ENCODE results near the gene ANO8. TPM values are rescaled to one million over a fixed set of nuclear protein-coding genes. Genes with fewer than 3 reads are reported as not detected.

The ANO8 gene, protein sequence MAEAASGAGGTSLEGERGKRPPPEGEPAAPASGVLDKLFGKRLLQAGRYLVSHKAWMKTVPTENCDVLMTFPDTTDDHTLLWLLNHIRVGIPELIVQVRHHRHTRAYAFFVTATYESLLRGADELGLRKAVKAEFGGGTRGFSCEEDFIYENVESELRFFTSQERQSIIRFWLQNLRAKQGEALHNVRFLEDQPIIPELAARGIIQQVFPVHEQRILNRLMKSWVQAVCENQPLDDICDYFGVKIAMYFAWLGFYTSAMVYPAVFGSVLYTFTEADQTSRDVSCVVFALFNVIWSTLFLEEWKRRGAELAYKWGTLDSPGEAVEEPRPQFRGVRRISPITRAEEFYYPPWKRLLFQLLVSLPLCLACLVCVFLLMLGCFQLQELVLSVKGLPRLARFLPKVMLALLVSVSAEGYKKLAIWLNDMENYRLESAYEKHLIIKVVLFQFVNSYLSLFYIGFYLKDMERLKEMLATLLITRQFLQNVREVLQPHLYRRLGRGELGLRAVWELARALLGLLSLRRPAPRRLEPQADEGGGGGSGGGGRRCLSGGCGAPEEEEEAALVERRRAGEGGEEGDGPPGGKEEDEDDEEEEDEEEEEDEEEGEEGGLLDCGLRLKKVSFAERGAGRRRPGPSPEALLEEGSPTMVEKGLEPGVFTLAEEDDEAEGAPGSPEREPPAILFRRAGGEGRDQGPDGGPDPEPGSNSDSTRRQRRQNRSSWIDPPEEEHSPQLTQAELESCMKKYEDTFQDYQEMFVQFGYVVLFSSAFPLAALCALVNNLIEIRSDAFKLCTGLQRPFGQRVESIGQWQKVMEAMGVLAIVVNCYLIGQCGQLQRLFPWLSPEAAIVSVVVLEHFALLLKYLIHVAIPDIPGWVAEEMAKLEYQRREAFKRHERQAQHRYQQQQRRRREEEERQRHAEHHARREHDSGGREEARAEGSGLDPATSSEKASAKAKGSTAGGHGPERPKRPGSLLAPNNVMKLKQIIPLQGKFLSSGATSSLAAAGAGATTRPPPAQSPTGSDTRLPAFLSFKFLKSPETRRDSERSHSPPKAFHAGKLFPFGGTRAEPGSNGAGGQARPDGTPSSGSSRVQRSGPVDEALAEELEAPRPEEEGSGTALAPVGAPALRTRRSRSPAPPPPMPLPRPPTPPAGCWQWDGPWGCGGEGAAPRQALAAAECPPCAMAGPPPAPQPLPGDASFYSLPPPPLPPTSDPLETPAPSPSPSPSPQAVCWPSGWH
- 5.0 and 7.8 TPM in 2 replicates for polyA plus RNA-seq (2012; rRNA removed)
- 2.6 and 4.2 TPM in 2 replicates for polyA plus RNA-seq (2012; cell fraction: cytosol; rRNA removed)
- 21.4 and 31.6 TPM in 2 replicates for polyA plus RNA-seq (2012; cell fraction: nucleus; rRNA removed)

GRCh38 chr19:17334414-17335409 lies at the start of gene ANO8:
ANO8 (minus strand) TSS chr19:17334855; CDS start chr19:17334670, 185 bp downstream.
- H3K27ac ChIP-seq (ENCODE audit: low read depth in 2 of 2, low read length in 1 of 2): peak within 1 kb of the TSS; percentile 48 to 87
- CTCF ChIA-PET: interaction anchor here (1.3 to 1.9 kb wide), 2 partner anchors 10 to 52 kb away, joined by 3 to 8 read pairs; no protein-coding TSS in a partner anchor

More at GRCh38 chr19:17334414-17335409, at the start of gene ANO8:
- Histone ChIP-seq H3K79me2 (ENCODE audit: insufficient read depth) (peaks cover 8% of the 10 kb centered on the region; the same call in 1 of the 2 replicates), H2AFZ (ENCODE audit: low read depth) (peak within 1 kb of the TSS; percentile 95), H3K4me2 (peak within 1 kb of the TSS; percentile 96), H3K27me3 (ENCODE audit: insufficient read depth) (no peaks in the 10 kb centered on the region), H3K9me2 (no peaks in the 10 kb centered on the region), H3K4me3 (ENCODE audit: low read depth in 2 of 2, low read length in 1 of 2) (peak within 1 kb of the TSS; percentile 83 to 92), H3K9ac (peak within 1 kb of the TSS; percentile 71), H3K36me3 (replicated peaks in 1 of 2; ENCODE audit: control insufficient read depth in 1 of 2, insufficient read depth in 2 of 2, low read length in 1 of 2) (peaks cover 0 to 2% of the 10 kb centered on the region in 2 experiments), H3K9me3 (no peaks in the 10 kb centered on the region), H3K4me1 (ENCODE audit: control insufficient read depth in 1 of 2, insufficient read depth in 2 of 2, low read depth in 1 of 2, low read length in 1 of 2) (peaks cover 0 to 24% of the 10 kb centered on the region in 2 experiments; a peak in 1 of 4 replicates), H3F3A (replicated peaks; ENCODE audit: insufficient read depth) (peaks cover 8% of the 10 kb centered on the region), H4K20me1 (ENCODE audit: insufficient read depth) (no peaks in the 10 kb centered on the region)
- 3% methylated on average over 32 of the region's 86 CpGs for WGBS (ENCODE audit: low lambda C conversion rate)
- TF ChIP-seq, protein P1, sequence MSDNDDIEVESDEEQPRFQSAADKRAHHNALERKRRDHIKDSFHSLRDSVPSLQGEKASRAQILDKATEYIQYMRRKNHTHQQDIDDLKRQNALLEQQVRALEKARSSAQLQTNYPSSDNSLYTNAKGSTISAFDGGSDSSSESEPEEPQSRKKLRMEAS (IDR thresholded peaks at IDR 0.05; ENCODE audit: low read depth): peak; percentile 57; the same call in 1 of the 2 replicates
- TF ChIP-seq, protein P2, sequence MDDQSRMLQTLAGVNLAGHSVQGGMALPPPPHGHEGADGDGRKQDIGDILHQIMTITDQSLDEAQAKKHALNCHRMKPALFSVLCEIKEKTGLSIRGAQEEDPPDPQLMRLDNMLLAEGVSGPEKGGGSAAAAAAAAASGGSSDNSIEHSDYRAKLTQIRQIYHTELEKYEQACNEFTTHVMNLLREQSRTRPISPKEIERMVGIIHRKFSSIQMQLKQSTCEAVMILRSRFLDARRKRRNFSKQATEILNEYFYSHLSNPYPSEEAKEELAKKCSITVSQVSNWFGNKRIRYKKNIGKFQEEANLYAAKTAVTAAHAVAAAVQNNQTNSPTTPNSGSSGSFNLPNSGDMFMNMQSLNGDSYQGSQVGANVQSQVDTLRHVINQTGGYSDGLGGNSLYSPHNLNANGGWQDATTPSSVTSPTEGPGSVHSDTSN (IDR thresholded peaks at IDR 0.05): peak; percentile 92
- TF ChIP-seq MXI1 (IDR thresholded peaks at IDR 0.05; ENCODE audit: low read depth, low read length) (peak; percentile 75; the same call in 1 of the 2 replicates), CTCF (IDR thresholded peaks at IDR 0.05) (no peak), NRF1 (IDR thresholded peaks at IDR 0.05; ENCODE audit: low read depth, low read length) (no peak), SIN3A (IDR thresholded peaks at IDR 0.05; ENCODE audit: borderline replicate concordance, low read depth, low read length) (peak; percentile 86; the same call in 1 of the 2 replicates), CHD2 (IDR thresholded peaks at IDR 0.05; ENCODE audit: low read length, partially characterized antibody) (peak; percentile 41), RCOR1 (IDR thresholded peaks at IDR 0.05; ENCODE audit: low read length) (peak; percentile 51; the same call in 1 of the 2 replicates)
- POLR2A ChIA-PET: no interaction called here
- DNase-seq: peak; percentile 94

All from SK-N-SH (cell line).